Vagina (tissue), 2 donors: ENCODE data around the gene PODN. TPM values are rescaled to one million over a fixed set of nuclear protein-coding genes. Genes with fewer than 3 reads are reported as not detected.

Experiments used
- DNase-seq, 2 donors: peaks; one replicate each; pipeline ENCODE4 v3.0.0-alpha.2; 2017; ENCODE audit errors: extremely low spot score in 2 of 2
- H3K27ac ChIP-seq: fragments of 200-600 bp; sonication (generic); one replicate; pipeline ENCODE4 v1.5.1; 2019
- H3K27me3 ChIP-seq: fragments of 200-600 bp; sonication (generic); one replicate; pipeline ENCODE4 v1.5.1; 2019
- H3K36me3 ChIP-seq, 2 donors: fragments of 200-600 bp; sonication (generic); one replicate each; pipeline ENCODE4 v1.5.1; 2017 to 2019
- H3K4me1 ChIP-seq: fragments of 200-600 bp; sonication (generic); one replicate; pipeline ENCODE4 v1.5.1; 2019
- H3K4me3 ChIP-seq, 2 donors: fragments of 200-600 bp; sonication (generic); 1 replicate in 1 of 2; 2 replicates in 1 of 2; pipeline ENCODE4 v1.5.1; 2016 to 2019
- H3K9me3 ChIP-seq: fragments of 200-600 bp; sonication (generic); one replicate; pipeline ENCODE4 v1.5.1; 2019
- POLR2A ChIP-seq, 2 donors: fragments of 450-650 bp; IDR thresholded peaks; one replicate each; pipeline ENCODE4 v1.6.1; 2017; ENCODE audit warnings: antibody characterized with exemption in 2 of 2, mild to moderate bottlenecking in 2 of 2, moderate library complexity in 2 of 2
- POLR2AphosphoS5 ChIP-seq, 2 donors: sonication (generic); formaldehyde crosslinking; IDR thresholded peaks; one replicate each; pipeline ENCODE4 v1.9.0; 2017; ENCODE audit warnings: antibody characterized with exemption in 2 of 2, mild to moderate bottlenecking in 2 of 2, low read depth in 1 of 2; ENCODE audit not compliant: insufficient read depth in 1 of 2
- intact Hi-C: fragments of 100-400 bp; cut with DNase I; formaldehyde crosslinking; loops from one replicate; pipeline ENCODE4 v1.15.1; 2023
- total RNA-seq: library from RNA; depleted of rRNA; stranded (reverse); fragments of >200 nt; gene quantifications from one replicate; pipeline ENCODE4 v1.2.3, GENCODE V29; 2016
- TF ChIP-seq, protein P1 (sequence below), 3 experiments: fragments of 450-650 bp in 2 of 3; fragments of 200-600 bp in 1 of 3; sonication (generic) in 1 of 3; IDR thresholded peaks; one replicate each; pipeline ENCODE4 v1.5.1; 2017 to 2019; ENCODE audit warnings: antibody characterized with exemption in 3 of 3, mild to moderate bottlenecking in 2 of 3, moderate library complexity in 2 of 3

The PODN gene
- total RNA-seq, 1 donor from 2014 or later: 207 TPM

DNA sequence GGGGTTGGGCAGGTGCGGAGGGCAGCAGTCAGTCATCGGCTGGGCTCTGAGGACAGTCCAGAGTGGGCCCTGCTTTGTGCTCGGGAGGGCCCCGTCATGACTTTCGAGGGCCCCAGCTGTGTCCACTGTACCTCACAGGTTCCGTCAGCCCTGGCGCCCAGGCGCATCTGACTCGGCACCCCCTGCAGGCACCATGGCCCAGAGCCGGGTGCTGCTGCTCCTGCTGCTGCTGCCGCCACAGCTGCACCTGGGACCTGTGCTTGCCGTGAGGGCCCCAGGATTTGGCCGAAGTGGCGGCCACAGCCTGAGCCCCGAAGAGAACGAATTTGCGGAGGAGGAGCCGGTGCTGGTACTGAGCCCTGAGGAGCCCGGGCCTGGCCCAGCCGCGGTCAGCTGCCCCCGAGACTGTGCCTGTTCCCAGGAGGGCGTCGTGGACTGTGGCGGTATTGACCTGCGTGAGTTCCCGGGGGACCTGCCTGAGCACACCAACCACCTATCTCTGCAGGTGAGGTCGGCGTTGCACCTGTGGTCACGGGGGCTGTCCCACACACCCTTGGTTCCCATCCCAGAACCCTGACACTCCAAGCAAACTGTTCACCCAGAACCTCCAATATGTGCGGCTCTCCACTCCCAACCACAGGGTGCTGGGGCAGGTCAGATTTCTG is 7.8 kb downstream of the PODN start:
- Histone ChIP-seq H3K4me1 (no peaks in the 10 kb centered on the region), H3K9me3 (no peaks in the 10 kb centered on the region), H3K27ac (no peak overlapping the region), H3K27me3 (no peaks in the 10 kb centered on the region), H3K4me3 (no peak overlapping the region), H3K36me3 (no peaks in the 10 kb centered on the region)
- DNase-seq: no peak
- intact Hi-C loops: no loop called here
- TF ChIP-seq POLR2AphosphoS5 (IDR thresholded peaks at IDR 0.05; ENCODE audit: insufficient read depth in 1 of 2, low read depth in 1 of 2) (no peak), POLR2A (IDR thresholded peaks at IDR 0.05) (no peak)
- TF ChIP-seq, protein P1, sequence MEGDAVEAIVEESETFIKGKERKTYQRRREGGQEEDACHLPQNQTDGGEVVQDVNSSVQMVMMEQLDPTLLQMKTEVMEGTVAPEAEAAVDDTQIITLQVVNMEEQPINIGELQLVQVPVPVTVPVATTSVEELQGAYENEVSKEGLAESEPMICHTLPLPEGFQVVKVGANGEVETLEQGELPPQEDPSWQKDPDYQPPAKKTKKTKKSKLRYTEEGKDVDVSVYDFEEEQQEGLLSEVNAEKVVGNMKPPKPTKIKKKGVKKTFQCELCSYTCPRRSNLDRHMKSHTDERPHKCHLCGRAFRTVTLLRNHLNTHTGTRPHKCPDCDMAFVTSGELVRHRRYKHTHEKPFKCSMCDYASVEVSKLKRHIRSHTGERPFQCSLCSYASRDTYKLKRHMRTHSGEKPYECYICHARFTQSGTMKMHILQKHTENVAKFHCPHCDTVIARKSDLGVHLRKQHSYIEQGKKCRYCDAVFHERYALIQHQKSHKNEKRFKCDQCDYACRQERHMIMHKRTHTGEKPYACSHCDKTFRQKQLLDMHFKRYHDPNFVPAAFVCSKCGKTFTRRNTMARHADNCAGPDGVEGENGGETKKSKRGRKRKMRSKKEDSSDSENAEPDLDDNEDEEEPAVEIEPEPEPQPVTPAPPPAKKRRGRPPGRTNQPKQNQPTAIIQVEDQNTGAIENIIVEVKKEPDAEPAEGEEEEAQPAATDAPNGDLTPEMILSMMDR (IDR thresholded peaks at IDR 0.05): no peak

- no peak for DNase-seq
Observed at GRCh38 chr1:53070621-53071020, 8.6 kb downstream of the PODN start.

DNA sequence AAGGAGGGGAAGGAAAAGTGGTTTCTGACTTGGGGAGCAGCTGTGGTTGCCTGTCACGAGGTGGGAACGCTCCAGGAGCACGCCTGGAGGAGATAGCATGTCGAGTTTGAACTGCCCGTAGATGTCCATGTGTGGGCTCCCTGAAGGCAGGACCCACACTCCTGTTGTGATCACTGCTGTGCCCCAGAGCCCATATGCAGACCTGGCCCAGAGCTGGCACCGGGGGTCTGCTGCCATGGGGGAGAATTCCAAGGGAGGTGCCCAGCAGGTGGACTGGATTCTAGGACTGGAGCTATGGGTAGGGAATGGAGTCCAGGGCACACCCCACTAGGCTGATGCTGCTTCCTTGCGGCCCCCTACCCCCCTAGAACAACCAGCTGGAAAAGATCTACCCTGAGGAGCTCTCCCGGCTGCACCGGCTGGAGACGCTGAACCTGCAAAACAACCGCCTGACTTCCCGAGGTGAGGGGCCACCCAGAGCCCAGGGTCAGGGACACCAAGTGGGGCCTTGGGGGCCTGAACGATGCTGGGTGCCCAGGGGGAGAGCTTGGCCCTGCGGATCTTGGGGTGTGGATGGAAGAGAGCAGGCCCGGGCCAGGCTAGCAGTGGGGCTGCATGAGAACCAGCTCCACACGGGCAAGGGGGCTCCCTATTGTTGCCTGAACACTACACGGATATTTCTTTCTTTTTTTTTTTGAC is 9.3 kb downstream of the PODN start:
- Histone ChIP-seq H3K27ac (no peak overlapping the region), H3K4me3 (no peak overlapping the region), H3K27me3 (no peaks in the 10 kb centered on the region), H3K36me3 (no peaks in the 10 kb centered on the region), H3K9me3 (no peaks in the 10 kb centered on the region), H3K4me1 (no peaks in the 10 kb centered on the region)
- TF ChIP-seq POLR2A (IDR thresholded peaks at IDR 0.05): no peak
- TF ChIP-seq POLR2AphosphoS5 (IDR thresholded peaks at IDR 0.05; ENCODE audit: insufficient read depth in 1 of 2, low read depth in 1 of 2): no peak
- intact Hi-C loops: no loop called here
- DNase-seq: no peak

More at GRCh38 chr1:53070621-53071020, 8.6 kb downstream of the PODN start:
- no peak for TF ChIP-seq POLR2AphosphoS5 (IDR thresholded peaks at IDR 0.05; ENCODE audit: insufficient read depth in 1 of 2, low read depth in 1 of 2)
- no peak for TF ChIP-seq POLR2A (IDR thresholded peaks at IDR 0.05)
- TF ChIP-seq, protein P1 (IDR thresholded peaks at IDR 0.05): no peak
- no peak overlapping the region for H3K4me3 ChIP-seq
- intact Hi-C loops: no loop called here
- no peaks in the 10 kb centered on the region for H3K36me3 ChIP-seq
- no peaks in the 10 kb centered on the region for H3K27me3 ChIP-seq
- H3K9me3 ChIP-seq: no peaks in the 10 kb centered on the region
- H3K4me1 ChIP-seq: no peaks in the 10 kb centered on the region
- H3K27ac ChIP-seq: no peak overlapping the region

DNA sequence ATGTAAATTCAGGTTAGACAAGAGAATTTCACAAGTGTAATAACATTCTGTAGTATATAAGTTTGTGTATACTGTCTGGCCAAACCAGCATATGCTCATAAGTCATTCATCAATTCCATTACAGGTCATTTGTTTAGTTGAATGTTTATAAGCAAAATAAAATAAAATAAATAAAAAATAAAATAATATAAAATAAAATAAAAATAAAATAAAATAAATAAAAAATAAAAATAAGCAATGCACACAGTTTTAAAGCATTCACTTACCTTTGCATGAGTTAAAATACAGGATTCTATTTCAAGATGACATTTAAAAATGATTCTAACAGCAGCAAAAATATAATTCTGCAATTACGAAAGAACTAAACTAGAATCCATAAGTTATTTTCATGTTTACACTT is 9.9 kb downstream of the PODN start:
- Histone ChIP-seq H3K4me3 (no peak overlapping the region), H3K9me3 (no peaks in the 10 kb centered on the region), H3K27me3 (no peaks in the 10 kb centered on the region), H3K36me3 (no peaks in the 10 kb centered on the region), H3K4me1 (no peaks in the 10 kb centered on the region), H3K27ac (no peak overlapping the region)
- intact Hi-C loops: no loop called here
- DNase-seq: no peak
- no peak for TF ChIP-seq POLR2AphosphoS5 (IDR thresholded peaks at IDR 0.05; ENCODE audit: insufficient read depth in 1 of 2, low read depth in 1 of 2)
- TF ChIP-seq, protein P1 (IDR thresholded peaks at IDR 0.05): no peak
- no peak for TF ChIP-seq POLR2A (IDR thresholded peaks at IDR 0.05)

GRCh38 chr1:53073287-53073686 is 11.3 kb downstream of the PODN start:
- intact Hi-C loops: no loop called here
- H3K27ac ChIP-seq: no peak overlapping the region
- TF ChIP-seq POLR2AphosphoS5 (IDR thresholded peaks at IDR 0.05; ENCODE audit: insufficient read depth in 1 of 2, low read depth in 1 of 2): no peak
- TF ChIP-seq POLR2A (IDR thresholded peaks at IDR 0.05): no peak
- TF ChIP-seq, protein P1 (IDR thresholded peaks at IDR 0.05): no peak
- DNase-seq: no peak
- H3K4me3 ChIP-seq: no peak overlapping the region
- H3K9me3 ChIP-seq: no peaks in the 10 kb centered on the region
- H3K36me3 ChIP-seq: no peaks in the 10 kb centered on the region
- no peaks in the 10 kb centered on the region for H3K4me1 ChIP-seq
- H3K27me3 ChIP-seq: no peaks in the 10 kb centered on the region
